GM18511 (cell line): ENCODE data around the gene OR2V2.
A peak's percentile ranks its signal among the peaks of the same experiment; 100 is the strongest.
"Not testable (repeated sequence)": the region's sequence is repeated elsewhere in the genome, so short reads cannot be mapped to it uniquely, and the experiment has no call there.

Experiments
- ATAC-seq: cut with Tn5 transposase; IDR thresholded peaks from one replicate; pipeline ENCODE4 v1.9.1; 2021; ENCODE audit warnings: mild to moderate bottlenecking, moderate library complexity; ENCODE audit not compliant: unreplicated experiment

Gene OR2V2

GRCh38 chr5:181168595-181169118 lies 21.3 kb downstream of the OR2V2 start:
- no peak for ATAC-seq

DNA sequence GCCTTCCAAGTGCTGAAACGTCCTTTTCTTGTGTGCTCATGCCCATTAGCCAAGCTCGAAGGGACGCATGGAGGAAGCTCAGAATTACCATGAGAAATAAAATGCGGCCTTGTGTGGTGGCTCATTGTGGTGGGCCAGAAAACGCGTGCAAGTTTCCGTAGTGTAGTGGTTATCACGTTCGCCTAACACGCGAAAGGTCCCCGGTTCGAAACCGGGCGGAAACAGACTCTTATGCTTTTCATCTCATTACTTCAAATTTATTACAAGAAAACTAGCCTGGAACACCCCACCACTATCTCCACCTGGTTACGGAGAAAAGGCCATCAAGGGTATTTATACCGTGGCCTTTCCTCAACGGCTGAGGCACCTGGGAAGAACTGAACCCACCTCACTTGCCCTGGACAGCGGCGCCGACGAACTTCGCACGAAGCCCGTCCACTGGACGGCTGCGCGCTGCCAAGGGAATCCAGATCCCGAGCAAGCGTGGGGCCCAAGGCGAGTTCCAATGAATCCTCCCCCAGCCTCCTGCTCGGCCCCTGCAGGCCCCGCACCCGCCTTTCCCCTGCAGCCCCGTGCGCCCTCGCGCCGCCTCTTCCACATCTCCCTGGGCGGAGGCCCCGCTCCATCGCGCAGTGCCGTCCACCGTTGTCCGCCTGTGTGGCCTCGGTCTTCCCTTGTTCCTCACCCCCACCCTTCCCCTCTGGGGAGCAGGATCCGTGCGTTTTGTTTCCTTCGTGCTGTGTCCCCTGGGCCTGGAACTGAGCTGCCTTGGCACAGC lies 22.3 kb downstream of the OR2V2 start:
- ATAC-seq, result peak; percentile 55

- ATAC-seq, result peak; percentile 8
These were observed 22.9 kb downstream of the OR2V2 start for GRCh38 chr5:181170237-181170825.

DNA sequence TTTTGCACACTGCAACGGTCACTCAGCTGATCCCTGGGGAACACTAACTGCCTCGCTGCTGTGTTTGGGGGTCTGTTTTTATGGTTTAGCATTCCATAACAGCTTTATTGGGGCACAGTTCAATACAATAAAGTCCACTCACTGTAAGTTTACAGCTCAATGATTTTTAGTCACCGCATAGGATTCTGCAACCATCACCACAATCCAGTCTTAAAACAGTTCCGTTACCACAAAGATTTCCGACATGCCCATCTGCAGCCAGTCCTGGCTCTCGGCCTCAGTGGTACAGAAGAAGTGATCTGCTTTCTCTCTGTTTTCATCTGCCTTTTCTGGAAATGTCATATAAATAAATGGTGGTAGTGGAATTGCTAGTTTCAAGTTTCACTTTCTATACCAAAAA lies 23.6 kb downstream of the OR2V2 start:
- ATAC-seq, result no peak

GRCh38 chr5:181171782-181172181 lies 24.4 kb downstream of the OR2V2 start:
- no peak for ATAC-seq

DNA sequence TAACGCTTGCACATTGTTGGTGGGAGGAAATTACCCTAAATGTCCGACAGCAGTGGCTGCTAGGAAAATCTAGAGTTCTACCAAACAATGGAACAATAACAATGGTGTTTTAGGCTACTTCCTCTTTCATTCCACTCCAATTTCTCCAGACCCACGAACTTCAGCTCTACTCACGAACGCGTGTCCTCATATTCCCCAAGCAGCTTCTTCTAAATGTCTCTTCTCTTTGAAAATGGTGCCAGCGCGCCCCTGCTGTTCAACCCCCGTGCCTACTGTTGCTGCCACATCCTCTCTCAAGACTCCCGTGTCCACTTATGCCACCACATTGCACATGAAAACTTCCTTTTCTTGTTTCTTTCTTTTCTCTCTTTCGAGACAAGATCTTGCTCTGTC lies 25.6 kb downstream of the OR2V2 start:
- peak; percentile 39 for ATAC-seq

DNA sequence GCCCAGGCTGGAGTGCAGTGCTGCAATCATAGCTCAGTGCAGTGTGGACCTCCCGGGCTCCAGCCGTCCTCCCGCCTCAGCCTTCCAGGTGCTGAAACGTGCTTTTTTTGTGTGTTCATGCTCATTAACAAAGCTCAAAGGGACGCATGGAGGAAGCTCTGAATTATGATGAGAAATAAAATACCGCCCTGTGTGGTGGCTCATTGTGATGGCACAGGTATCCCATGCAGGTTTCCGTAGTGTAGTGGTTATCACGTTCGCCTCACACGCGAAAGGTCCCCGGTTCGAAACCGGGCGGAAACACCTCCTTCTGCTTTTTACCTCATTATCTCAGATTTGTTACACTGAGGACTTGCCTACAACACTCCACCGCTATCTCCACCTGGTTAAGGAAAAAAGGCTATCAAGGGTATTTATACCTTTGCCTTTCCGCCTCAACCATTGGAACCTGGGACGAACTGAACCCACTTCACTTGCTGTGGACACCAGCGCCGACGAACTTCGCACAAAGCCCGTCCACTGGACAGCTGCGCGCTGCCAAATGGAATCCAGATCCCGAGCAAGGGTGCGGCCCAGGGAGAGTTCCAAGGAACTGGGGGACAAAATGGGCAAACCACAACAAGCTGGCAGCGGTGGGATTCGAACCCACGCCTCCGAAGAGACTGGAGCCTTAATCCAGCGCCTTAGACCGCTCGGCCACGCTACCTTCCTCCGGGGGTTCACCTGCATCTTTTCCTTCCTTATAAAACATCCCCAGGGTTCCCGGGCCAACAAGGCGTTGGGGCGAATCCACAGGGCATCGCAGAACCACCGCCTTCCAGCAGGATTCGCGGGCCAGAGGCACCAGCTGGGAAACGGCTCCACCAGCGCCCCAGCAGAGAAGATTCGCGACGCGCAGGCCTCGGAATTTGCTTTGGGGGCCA lies 26.3 kb downstream of the OR2V2 start:
- peak; percentile 61 for ATAC-seq

DNA sequence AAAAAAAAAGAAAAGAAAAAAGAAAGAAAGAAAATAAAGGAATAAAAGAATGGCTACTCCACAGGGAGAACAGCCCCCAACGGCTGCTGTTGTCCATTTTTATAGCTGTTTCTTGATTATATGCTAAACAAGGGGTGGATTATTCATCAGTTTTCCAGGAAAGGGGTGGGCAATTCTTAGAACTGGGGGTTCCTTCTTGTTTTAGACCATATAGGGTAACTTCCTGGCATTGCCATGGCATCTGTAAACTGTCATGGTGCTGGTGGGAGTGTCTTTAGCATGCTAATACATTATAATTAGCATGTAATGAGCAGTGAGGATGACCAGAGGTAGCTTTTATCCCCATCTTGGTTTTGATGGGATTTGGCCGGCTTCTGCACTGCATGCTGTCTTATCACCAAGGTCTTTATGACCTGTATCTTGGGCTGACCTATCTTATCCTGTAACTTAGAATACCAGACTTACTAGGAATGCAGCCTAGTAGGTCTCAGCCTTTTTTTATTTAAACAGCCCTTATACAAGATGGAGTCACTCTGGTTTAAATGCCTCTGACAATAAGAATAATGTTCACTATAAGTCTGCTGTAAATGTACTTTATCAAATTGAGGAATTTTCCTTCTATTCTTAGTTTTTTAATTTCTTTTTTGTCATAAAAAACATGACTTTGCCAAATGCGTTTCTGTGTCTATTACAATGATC lies 29.0 kb downstream of the OR2V2 start:
- ATAC-seq, result no peak

DNA sequence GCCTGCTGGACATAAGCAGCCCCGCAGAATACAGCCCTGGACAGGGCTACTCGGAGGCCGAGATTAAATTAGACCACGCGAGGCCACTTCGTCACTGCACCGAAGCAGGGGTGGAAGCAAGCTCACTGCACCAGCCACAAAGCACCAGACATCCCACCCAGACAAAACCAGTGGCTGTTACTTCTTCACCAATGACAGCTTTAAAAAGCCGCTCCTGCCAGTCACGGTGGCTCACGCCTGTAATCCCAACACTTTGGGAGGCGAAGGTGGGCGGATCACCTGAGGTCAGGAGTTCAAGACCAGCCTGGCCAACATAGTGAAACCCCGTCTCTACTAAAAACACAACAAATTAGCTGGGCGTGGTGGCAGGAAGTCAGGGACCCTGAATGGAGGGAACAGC lies 30.2 kb downstream of the OR2V2 start:
- not testable (repeated sequence) for ATAC-seq

DNA sequence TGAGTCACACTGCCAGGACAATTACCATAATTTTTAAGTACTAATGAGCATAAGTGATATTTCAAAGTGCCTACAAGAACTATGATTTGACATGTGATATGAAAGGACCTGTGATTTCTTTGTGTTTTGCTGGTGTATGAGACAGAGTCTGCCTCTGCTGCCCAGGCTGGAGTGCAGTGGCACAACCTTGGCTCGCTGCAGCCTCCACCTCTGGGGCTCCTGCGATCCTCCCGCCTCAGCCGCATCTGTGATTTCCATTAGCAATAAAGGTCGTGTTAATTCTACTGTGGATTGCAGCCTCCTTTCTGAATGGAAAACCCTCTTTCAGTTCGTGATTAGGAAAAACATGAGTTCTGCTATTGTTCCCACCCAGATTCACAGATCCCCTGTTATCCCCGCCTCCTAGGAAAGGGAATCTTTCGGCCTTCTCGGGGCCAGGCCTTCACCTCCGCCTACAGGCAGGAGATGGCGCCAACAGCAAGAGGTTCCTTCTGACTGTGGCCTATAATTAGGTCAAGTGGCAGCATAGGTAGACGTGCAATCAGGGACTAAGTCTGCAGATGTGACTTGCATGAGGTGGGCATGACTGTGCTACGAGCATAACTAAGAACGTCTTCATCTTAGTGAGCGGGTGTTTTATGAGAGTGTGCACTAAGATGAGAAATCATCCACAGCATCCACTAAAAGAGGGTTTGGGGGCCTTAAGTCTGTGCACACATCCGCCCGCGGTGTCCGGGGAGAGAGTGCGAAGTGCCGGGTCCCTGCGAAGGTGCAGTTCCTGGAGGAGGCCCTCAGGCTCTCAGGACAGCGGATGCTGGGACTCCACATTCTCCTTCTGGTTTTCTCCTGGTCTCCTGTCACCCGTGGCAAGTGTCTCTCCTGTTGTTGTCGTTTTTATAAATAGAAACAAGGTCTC lies 34.5 kb downstream of the OR2V2 start:
- ATAC-seq, result peak; percentile 59

DNA sequence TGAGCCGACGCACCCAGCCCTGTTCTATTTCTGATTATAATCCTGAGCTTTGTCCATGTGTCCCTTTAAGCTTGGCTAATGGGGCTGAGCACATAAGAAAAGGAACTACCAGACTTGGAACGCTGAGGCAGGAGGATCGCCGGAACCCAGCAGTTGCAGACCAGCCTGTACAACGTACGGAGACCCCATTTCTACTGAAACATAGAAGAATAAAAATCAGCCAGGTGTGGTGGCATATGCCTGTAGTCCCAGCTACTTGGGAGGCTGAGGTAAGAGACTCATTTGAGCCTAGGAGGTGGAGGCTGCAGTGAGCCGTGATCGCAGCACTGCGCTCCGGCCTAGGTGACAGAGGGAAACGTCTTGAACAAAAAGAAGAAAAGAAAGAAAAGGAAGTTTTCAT lies 35.3 kb downstream of the OR2V2 start:
- no peak for ATAC-seq

DNA sequence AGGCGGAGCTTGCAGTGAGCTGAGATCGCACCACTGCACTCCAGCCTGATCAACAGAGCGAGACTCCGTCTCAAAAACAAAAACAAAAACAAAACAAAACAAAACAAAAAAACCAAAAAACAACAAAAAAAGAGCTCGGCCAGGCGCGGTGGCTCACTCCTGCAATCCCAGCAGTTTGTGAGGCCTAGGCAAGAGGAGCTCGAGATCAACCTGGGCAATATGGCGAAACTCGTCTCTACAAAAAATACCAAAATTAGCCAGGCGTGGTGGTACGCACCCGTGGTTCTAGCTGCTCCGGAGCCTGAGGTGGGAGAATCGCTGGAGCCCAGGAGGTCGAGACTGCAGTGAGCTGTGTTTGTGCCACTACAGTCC lies 37.4 kb downstream of the OR2V2 start:
- ATAC-seq, result no peak

- no peak for ATAC-seq
These were observed 38.2 kb downstream of the OR2V2 start for GRCh38 chr5:181185560-181185959.

DNA sequence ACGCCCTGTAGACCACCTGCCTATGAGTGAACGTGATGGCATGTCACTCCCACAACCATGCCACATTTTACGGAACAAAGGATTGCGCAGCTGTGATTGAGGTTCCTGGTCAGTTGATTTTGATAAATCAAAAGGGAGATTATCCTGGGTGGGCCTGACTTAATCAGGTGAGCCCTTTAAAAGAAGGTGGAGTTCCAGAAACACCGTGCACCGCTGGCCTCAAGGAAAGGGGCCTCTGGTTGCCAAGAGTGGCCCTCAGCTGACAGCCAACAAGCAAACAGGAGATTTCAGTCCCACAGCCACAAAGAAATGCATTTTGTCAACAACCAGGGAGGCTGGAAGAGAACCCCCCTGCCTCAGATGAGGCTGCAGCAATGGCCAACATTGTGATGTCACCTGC lies 38.6 kb downstream of the OR2V2 start:
- no peak for ATAC-seq

DNA sequence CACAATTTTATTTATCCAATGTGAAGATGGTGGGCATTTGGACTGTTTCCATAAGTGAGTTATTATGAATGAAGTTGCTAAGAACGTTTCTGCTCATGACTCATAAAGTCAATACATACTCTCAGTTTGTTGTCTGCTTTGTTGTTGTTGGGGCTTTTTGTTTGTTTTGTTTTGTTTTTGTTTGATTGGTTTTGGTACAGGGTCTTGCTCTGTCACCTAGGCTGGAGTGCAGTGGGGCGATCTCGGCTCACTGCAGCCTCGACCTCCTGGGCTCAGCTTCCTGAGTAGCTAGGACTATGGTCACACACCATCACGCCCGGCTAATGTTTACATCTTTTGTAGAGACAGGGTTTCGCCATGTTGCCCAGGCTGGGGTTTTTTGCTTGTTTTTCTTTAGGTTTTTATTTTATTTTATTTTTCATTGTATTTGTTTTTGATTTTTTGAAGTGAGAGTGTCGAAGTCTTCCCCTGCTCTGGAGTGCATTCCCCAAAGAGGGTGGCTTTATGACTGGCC lies 39.7 kb downstream of the OR2V2 start:
- ATAC-seq, result no peak

- ATAC-seq, result no peak
These were observed 40.3 kb downstream of the OR2V2 start for GRCh38 chr5:181187500-181188213.

DNA sequence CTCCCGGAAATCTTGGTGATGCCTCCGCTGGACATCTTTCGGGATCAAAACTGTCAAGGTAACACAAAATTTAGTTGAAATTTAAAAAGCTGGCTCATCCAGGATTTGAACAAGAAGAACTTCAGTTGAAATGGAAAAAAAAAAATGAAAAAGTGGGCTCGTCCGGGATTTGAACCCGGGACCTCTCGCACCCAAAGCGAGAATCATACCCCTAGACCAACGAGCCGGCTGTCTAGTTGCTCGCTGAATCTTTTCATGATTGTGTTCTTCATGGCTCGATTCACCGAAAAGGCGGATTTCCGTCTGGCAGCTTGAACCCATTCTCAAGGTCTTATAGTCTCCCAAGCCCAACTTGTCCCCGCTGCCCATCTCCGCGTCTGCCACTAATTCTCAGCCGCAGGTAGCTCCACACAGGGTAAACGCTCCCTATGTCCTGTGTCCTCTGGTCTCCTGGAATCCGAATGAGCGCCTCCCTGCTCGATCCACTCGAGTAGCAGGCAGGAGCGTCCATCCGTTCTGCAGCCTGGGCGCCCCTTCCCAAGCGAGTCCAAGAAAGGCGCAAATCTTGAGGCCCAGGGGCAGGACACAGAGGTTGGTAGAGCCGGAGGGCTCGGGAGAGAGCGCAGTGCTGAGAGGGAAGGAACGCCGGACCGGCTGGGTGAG lies 41.4 kb downstream of the OR2V2 start:
- ATAC-seq, result no peak

- ATAC-seq, result no peak
These were observed 42.1 kb downstream of the OR2V2 start for GRCh38 chr5:181189363-181189961.
